ENCODE measurements around the gene ZBTB17.

Gene ZBTB17

GRCh38 chr1:15997076-15997585 lies 21.2 kb upstream of the ZBTB17 start:
- Histone ChIP-seq H3K36me3 (ENCODE audit: control insufficient read depth in 2 of 2, insufficient read depth in 2 of 2, low read length in 2 of 2) (no peaks in the 10 kb centered on the region), H3K9ac (ENCODE audit: low read length in 2 of 2) (no peak overlapping the region), H3K27ac (ENCODE audit: low read length) (no peak overlapping the region), H3K9me3 (ENCODE audit: control insufficient read depth in 2 of 2, low read length in 2 of 2) (no peaks in the 10 kb centered on the region), H3K4me3 (ENCODE audit: low read length in 2 of 2) (no peak overlapping the region), H3K27me3 (ENCODE audit: control insufficient read depth in 1 of 2, insufficient read depth in 2 of 2, low read length in 2 of 2) (no peaks in the 10 kb centered on the region), H3K4me1 (ENCODE audit: control insufficient read depth, insufficient read depth, low read length) (peaks cover 13% of the 10 kb centered on the region)

GRCh38 chr1:15994590-15995351 lies 18.9 kb upstream of the ZBTB17 start:
- peaks cover 13% of the 10 kb centered on the region for H3K4me1 ChIP-seq (ENCODE audit: control insufficient read depth, insufficient read depth, low read length)
- no peaks in the 10 kb centered on the region for H3K9me3 ChIP-seq (ENCODE audit: control insufficient read depth in 2 of 2, low read length in 2 of 2)
- H3K9ac ChIP-seq (ENCODE audit: low read length in 2 of 2), result peak overlapping the region in 1 of 2 donors; percentile 2
- no peaks in the 10 kb centered on the region for H3K36me3 ChIP-seq (ENCODE audit: control insufficient read depth in 2 of 2, insufficient read depth in 2 of 2, low read length in 2 of 2)
- H3K27ac ChIP-seq (ENCODE audit: low read length), result no peak overlapping the region
- no peak overlapping the region for H3K4me3 ChIP-seq (ENCODE audit: low read length in 2 of 2)
- no peaks in the 10 kb centered on the region for H3K27me3 ChIP-seq (ENCODE audit: control insufficient read depth in 1 of 2, insufficient read depth in 2 of 2, low read length in 2 of 2)

DNA sequence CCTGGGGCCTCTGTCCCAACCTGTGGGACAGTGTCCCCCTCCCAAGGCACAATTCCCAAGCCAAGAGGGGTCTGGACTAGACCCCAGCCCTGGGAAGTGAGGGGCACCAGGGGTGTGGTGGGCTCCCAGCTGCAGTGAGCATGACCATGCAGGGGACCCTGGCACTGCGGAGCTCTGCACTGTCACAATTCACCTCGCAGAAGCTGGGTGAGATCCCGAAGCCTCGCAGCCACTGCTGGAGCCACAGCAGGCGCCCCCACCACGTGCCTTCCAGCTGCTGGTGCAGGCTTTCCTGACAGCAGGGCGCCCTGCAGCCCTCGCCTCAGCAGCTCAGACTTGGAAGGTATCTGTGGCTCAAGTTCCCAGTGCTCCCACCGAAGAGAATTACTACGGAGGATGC lies 18.2 kb upstream of the ZBTB17 start:
- Histone ChIP-seq H3K27me3 (ENCODE audit: control insufficient read depth in 1 of 2, insufficient read depth in 2 of 2, low read length in 2 of 2) (no peaks in the 10 kb centered on the region), H3K9me3 (ENCODE audit: control insufficient read depth in 2 of 2, low read length in 2 of 2) (no peaks in the 10 kb centered on the region), H3K9ac (ENCODE audit: low read length in 2 of 2) (no peak overlapping the region), H3K4me1 (ENCODE audit: control insufficient read depth, insufficient read depth, low read length) (peaks cover 13% of the 10 kb centered on the region), H3K36me3 (ENCODE audit: control insufficient read depth in 2 of 2, insufficient read depth in 2 of 2, low read length in 2 of 2) (no peaks in the 10 kb centered on the region), H3K4me3 (ENCODE audit: low read length in 2 of 2) (no peak overlapping the region), H3K27ac (ENCODE audit: low read length) (no peak overlapping the region)

- Histone ChIP-seq H3K4me1 (ENCODE audit: control insufficient read depth, insufficient read depth, low read length) (peaks cover 13% of the 10 kb centered on the region), H3K9ac (ENCODE audit: low read length in 2 of 2) (no peak overlapping the region), H3K27me3 (ENCODE audit: control insufficient read depth in 1 of 2, insufficient read depth in 2 of 2, low read length in 2 of 2) (no peaks in the 10 kb centered on the region), H3K27ac (ENCODE audit: low read length) (no peak overlapping the region), H3K36me3 (ENCODE audit: control insufficient read depth in 2 of 2, insufficient read depth in 2 of 2, low read length in 2 of 2) (no peaks in the 10 kb centered on the region), H3K4me3 (ENCODE audit: low read length in 2 of 2) (no peak overlapping the region), H3K9me3 (ENCODE audit: control insufficient read depth in 2 of 2, low read length in 2 of 2) (no peaks in the 10 kb centered on the region)
These were observed 17.8 kb upstream of the ZBTB17 start for GRCh38 chr1:15993666-15994065.

DNA sequence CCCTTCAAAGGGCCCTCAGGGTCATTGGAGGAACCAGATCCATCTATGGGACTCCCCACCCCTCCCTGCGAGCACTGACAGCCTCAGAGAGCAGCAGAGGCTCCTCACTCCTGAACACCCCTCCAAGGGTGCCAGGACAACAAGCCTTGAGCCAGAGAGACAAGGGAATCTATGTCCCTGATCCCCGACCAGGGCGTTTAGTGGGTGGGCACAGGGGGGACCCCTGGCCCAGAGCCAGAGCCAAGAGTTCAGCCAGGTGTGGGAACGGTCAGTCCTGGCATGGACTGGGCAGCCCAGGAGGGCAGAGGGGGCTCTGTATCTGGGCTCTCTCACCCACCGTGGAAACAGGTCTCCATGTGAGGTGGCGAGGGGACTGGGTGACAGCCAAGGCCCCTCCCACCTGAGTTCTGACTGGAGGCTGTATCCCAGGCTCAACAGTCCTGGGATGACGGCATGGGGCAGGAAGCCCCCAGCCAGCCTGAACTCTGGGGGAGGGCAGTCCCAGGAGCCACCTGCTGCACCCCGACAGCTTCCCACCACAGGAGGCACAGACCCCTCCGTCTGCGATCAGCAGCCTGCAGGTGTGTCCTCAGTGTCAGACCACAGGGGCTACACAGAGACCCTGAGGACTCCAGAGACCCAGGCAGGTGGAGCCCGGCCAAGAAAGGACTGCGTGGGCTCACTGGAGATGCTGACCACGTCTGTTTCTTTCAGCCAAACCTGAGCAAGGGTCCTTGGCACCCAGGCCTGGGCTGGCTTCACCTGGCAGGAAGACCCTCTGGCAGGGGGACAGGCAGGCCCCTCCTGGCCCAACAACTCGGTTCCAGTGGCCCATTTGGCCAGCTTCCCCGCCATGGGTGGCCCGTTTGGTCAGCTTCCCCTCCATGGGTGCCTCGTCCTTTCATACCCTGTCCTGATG lies 16.9 kb upstream of the ZBTB17 start:
- Histone ChIP-seq H3K4me3 (ENCODE audit: low read length in 2 of 2) (no peak overlapping the region), H3K27ac (ENCODE audit: low read length) (no peak overlapping the region), H3K9me3 (ENCODE audit: control insufficient read depth in 2 of 2, low read length in 2 of 2) (no peaks in the 10 kb centered on the region), H3K4me1 (ENCODE audit: control insufficient read depth, insufficient read depth, low read length) (peaks cover 13% of the 10 kb centered on the region), H3K9ac (ENCODE audit: low read length in 2 of 2) (no peak overlapping the region), H3K36me3 (ENCODE audit: control insufficient read depth in 2 of 2, insufficient read depth in 2 of 2, low read length in 2 of 2) (no peaks in the 10 kb centered on the region), H3K27me3 (ENCODE audit: control insufficient read depth in 1 of 2, insufficient read depth in 2 of 2, low read length in 2 of 2) (no peaks in the 10 kb centered on the region)

DNA sequence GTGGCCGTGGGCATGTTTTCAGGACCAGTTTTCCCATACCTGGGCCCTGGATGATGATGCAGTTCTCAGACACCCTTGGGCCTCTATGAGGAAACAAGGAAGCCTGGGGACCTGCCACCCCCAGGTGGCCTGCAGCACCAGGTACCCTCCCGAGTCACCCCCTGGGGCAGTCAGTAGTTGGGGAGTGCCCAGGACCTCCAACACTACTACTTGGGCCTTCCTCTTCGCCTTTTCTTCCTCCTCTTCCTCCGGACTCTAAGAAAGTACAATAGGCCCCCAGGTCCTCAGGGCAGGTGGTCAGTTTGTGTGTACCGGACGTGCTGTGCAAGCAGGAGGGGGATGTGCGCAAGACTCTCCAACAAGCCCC lies 16.3 kb upstream of the ZBTB17 start:
- Histone ChIP-seq H3K9ac (ENCODE audit: low read length in 2 of 2) (no peak overlapping the region), H3K4me1 (ENCODE audit: control insufficient read depth, insufficient read depth, low read length) (peaks cover 13% of the 10 kb centered on the region), H3K4me3 (ENCODE audit: low read length in 2 of 2) (no peak overlapping the region), H3K27ac (ENCODE audit: low read length) (no peak overlapping the region), H3K36me3 (ENCODE audit: control insufficient read depth in 2 of 2, insufficient read depth in 2 of 2, low read length in 2 of 2) (no peaks in the 10 kb centered on the region), H3K27me3 (ENCODE audit: control insufficient read depth in 1 of 2, insufficient read depth in 2 of 2, low read length in 2 of 2) (no peaks in the 10 kb centered on the region), H3K9me3 (ENCODE audit: control insufficient read depth in 2 of 2, low read length in 2 of 2) (no peaks in the 10 kb centered on the region)

- Histone ChIP-seq H3K27me3 (ENCODE audit: control insufficient read depth in 1 of 2, insufficient read depth in 2 of 2, low read length in 2 of 2) (no peaks in the 10 kb centered on the region), H3K4me1 (ENCODE audit: control insufficient read depth, insufficient read depth, low read length) (peaks cover 13% of the 10 kb centered on the region), H3K27ac (ENCODE audit: low read length) (no peak overlapping the region), H3K4me3 (ENCODE audit: low read length in 2 of 2) (no peak overlapping the region), H3K36me3 (ENCODE audit: control insufficient read depth in 2 of 2, insufficient read depth in 2 of 2, low read length in 2 of 2) (no peaks in the 10 kb centered on the region), H3K9me3 (ENCODE audit: control insufficient read depth in 2 of 2, low read length in 2 of 2) (no peaks in the 10 kb centered on the region), H3K9ac (ENCODE audit: low read length in 2 of 2) (no peak overlapping the region)
These were observed 15.7 kb upstream of the ZBTB17 start for GRCh38 chr1:15991427-15992186.

GRCh38 chr1:15989776-15990175 lies 13.9 kb upstream of the ZBTB17 start:
- Histone ChIP-seq H3K27me3 (ENCODE audit: control insufficient read depth in 1 of 2, insufficient read depth in 2 of 2, low read length in 2 of 2) (no peaks in the 10 kb centered on the region), H3K9ac (ENCODE audit: low read length in 2 of 2) (no peak overlapping the region), H3K36me3 (ENCODE audit: control insufficient read depth in 2 of 2, insufficient read depth in 2 of 2, low read length in 2 of 2) (no peaks in the 10 kb centered on the region), H3K27ac (ENCODE audit: low read length) (no peak overlapping the region), H3K4me3 (ENCODE audit: low read length in 2 of 2) (no peak overlapping the region), H3K9me3 (ENCODE audit: control insufficient read depth in 2 of 2, low read length in 2 of 2) (no peaks in the 10 kb centered on the region), H3K4me1 (ENCODE audit: control insufficient read depth, insufficient read depth, low read length) (peaks cover 6% of the 10 kb centered on the region)

DNA sequence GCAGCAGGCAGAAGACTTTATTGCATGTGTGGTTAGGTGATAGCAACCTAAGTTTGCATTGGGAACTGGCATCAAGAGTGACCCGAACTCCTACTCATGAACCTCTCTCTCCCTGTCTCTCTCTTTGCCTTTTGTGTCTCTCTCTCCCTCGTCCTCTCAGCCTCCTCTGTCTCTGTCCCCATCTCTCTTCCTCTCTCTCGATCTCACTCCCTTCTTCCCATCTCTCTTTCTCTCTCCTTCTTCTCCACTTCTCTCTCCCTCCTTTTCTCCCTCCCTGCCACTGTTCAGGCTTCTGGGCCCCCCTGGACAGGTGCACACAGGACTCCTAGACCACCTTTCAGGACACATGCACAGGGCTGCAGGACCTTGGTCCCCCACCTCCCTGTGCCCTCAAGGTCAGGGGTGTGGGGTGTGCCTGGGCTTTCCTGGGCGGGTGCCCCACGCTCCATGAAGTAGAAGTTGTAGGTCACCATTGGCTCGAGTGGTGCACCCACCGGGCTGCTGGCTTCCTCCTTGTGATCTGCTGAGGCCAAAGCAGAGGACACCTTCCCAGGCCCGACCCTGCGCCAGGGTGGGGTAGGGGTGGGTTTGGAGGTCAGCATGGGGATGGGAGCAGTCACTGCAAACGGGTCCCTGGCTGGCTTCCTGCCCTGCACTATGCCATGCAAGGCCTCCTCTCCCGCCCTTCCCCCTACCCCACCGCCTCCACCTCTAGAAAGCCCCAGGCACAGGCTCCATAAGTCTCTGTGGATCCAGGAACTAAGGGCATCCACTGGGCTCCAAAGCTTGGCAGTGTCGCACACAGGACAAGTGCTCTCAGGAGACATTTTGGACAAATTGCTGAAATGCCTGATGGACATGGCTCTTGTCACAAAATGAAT lies 13.2 kb upstream of the ZBTB17 start:
- no peak overlapping the region for H3K9ac ChIP-seq (ENCODE audit: low read length in 2 of 2)
- no peak overlapping the region for H3K27ac ChIP-seq (ENCODE audit: low read length)
- H3K4me3 ChIP-seq (ENCODE audit: low read length in 2 of 2), result no peak overlapping the region
- no peaks in the 10 kb centered on the region for H3K36me3 ChIP-seq (ENCODE audit: control insufficient read depth in 2 of 2, insufficient read depth in 2 of 2, low read length in 2 of 2)
- H3K9me3 ChIP-seq (ENCODE audit: control insufficient read depth in 2 of 2, low read length in 2 of 2), result no peaks in the 10 kb centered on the region
- H3K4me1 ChIP-seq (ENCODE audit: control insufficient read depth, insufficient read depth, low read length), result no peaks in the 10 kb centered on the region
- no peaks in the 10 kb centered on the region for H3K27me3 ChIP-seq (ENCODE audit: control insufficient read depth in 1 of 2, insufficient read depth in 2 of 2, low read length in 2 of 2)

Data from stomach smooth muscle (tissue), 2 donors.